ENCODE results near the gene MOB3A.
"Not testable (repeated sequence)": the region's sequence is repeated elsewhere in the genome, so short reads cannot be mapped to it uniquely, and the experiment has no call there.

MOB3A gene

DNA sequence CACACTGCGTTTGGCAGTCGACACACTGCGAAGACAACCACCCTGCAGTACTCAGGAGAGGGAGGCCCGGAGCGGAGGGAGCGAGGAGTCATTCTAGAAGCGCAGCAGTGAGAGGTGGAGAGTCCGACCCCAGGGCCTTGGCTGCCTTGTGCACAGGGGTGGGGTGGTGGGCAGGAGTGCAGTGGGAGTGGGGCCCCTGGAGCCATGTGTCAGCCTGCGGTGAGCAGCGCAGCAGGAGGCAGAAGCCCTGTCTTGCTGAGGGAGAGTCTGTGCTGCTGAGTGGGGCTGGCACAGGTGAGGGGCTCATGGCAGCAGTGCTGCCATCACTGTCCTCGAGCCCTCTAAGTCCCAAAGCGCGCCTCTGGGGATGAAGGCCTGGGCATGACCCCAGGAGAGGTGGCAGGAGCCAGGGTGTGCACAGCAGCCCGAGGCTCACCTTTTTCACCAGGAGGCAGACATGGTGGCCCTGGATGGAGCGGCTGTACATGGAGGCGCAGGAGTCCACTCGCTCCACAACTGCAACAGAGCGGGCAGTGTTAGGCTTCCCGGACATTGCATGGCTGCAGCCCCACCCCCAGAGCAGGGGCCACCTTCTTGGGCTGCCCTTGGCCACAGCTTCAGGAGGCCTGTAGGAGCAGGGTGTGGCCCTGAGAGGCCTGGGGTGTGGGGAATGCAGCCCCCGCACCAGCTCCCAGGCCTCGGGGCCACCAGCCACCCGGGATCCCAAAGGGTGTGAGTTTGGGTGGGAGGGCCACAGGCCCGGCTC, 12.3 kb upstream of the MOB3A start:
- no peak for DNase-seq

- no peak for DNase-seq
Observed at GRCh38 chr19:2103045-2103707, 7.0 kb upstream of the MOB3A start.

DNA sequence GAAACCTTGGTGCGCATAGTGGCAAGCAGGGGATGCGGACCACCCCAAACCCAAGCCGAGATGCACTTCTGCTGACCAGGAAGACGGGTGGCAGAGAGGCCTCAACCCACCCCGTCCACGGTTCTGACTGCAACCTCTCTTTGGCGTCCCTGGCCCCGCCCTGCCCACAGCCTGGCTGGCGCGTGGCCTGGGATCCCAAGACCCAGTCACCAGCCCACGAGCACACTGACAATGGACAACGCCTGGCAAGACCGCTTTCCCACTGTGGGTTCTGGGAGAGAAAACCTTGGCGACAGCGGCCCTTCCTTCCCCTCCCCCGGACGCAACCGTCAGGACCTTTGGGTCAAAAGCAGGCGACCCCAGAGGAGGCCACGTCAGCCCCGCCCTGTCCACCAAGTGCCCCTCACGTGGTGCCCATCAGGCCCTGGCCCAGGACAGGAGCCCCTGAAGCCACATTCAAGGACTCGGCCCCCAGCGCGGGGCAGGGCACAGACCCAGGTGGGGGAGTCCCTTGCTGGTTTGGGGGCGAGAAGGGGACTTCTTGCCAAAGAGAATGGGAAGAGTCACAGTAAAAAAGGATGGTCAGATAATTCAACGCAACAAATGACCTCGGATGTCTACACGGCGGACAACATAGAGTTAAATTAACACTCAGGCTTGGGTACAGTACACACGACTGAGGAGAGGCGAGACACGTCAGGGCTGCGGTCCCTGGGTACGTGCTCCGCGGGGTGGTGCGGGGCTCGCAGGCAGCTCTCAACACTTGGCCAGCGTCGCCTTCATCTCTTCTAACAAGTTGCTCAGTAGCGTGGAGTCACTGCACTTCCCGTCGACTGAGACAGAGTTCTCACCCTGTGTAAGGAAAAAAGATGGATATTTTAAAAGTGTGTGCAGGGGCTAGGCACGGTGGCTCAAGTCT, 5.5 kb upstream of the MOB3A start:
- DNase-seq = no peak

GRCh38 chr19:2100719-2101061, 4.6 kb upstream of the MOB3A start:
- DNase-seq = no peak

GRCh38 chr19:2099937-2100718, 4.0 kb upstream of the MOB3A start:
- no peak for DNase-seq

GRCh38 chr19:2099054-2099501, 3.0 kb upstream of the MOB3A start:
- no peak for DNase-seq

DNA sequence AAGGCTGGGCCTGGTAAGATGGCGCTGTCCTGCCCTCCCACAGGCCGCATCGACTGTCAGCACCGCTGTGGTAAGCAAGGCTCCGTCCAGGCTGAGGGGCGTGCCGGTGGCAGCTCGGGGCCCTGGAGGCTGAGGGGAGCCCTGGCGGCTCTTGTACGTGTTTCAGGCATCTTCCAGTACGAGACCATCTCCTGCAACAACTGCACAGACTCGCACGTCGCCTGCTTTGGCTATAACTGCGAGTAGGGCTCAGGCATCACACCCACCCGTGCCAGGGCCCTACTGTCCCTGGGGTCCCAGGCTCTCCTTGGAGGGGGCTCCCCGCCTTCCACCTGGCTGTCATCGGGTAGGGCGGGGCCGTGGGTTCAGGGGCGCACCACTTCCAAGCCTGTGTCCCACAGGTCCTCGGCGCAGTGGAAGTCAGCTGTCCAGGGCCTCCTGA, 1.8 kb upstream of the MOB3A start:
- DNase-seq = no peak

- DNase-seq = peak; percentile 60
Observed at GRCh38 chr19:2097203-2097885, 1.2 kb upstream of the MOB3A start.

DNA sequence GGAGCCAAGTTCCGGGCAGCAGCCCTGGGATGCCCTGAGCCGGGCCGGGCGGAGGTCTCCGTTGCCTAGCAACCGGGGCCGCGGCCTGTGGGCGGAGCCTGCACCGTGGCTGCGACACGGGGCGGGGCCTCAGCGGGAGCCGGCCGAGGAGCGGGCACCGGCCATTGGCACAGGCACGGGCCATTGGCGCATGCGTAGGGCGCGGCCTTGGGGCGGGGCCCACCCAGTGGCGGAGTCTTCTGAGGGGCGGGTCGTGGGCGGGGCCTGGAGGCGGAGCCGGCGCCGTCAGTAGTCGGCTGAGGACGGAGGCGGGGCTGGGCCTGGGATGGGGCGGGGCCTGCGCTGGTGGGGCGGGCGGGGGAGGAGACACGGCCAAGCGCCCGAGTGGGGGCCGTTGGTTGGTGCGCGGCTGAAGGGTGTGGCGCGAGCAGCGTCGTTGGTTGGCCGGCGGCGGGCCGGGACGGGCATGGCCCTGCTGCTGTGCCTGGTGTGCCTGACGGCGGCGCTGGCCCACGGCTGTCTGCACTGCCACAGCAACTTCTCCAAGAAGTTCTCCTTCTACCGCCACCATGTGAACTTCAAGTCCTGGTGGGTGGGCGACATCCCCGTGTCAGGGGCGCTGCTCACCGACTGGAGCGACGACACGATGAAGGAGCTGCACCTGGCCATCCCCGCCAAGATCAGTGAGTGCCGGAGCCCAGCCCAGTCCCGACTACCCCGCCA, 515 bp upstream of the MOB3A start, which contains the start of gene IZUMO4:
IZUMO4 (plus strand) TSS at position 436 of the 723 bp plus-strand sequence; CDS start at position 467, 31 bp downstream.
- peak; percentile 99 for DNase-seq

GRCh38 chr19:2091926-2092525, 4.1 kb downstream of the MOB3A start:
- not testable (repeated sequence) for DNase-seq

GRCh38 chr19:2089727-2090053, 6.4 kb downstream of the MOB3A start:
- no peak for DNase-seq

DNA sequence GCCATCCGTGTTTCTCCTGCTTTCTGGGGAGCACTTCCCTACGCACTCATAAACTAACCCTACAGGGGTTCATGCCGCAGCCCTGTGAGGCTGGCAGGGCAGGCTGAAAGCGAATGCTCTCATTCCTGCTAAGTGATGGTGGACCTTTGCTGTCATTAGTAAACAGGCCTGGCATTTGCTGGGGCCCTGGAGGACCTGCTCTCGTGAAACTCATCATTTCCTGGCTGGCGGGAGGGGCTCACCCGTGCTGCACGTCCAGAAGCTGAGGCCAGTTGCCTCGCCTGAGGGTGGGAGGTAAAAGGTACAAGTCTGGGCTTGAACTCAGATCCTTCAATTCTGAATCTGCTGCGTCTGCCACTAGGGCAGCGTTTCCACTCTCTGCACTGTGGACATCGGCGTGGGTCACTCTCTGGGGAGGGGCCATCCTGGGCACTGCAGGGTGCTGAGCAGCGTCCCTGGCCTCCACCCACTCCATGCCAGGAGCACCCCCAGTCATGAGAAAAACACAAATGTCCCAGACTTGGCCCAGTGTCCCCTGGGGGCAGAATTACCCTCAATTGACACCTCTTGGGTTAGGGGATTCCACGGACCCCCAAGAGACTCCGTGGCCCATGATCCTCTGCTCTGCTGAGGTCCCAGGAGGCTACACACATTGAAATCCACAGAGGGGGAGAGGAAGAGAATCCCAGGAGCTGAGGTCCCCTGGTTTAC, 7.0 kb downstream of the MOB3A start:
- no peak for DNase-seq

DNA sequence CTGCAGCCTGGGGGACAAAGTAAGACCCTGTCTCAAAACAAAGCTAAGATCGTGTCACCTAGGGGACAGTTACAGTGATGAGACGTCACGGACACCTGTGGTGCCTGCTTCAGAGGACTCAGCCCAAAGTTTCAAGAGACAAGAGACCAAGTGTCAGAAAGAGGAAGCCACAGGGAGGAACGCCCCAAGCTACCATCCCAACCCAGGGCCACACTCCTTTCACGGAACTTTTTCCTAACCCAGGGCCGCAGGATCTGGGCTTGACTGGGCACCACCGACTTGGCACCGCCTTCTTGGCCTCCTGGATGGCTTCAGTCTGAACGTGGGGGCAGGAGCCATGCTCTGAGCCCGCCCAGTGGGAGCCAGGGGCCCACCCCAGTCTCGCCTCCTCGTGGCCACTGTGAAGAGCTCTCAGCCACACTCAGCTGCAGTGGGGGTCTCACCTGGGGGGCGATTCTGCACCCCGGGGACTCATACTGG, 8.5 kb downstream of the MOB3A start:
- DNase-seq = no peak

GRCh38 chr19:2086695-2087620, 9.2 kb downstream of the MOB3A start:
- not testable (repeated sequence) for DNase-seq

- DNase-seq = peak; percentile 91
Observed at GRCh38 chr19:2084993-2085720, 11.0 kb downstream of the MOB3A start.

GRCh38 chr19:2083174-2083854, 12.8 kb downstream of the MOB3A start:
- peak; percentile 54 for DNase-seq
